HCT116 (cell line): ENCODE measurements around the gene ALDH3B1. TPM values are rescaled to one million over a fixed set of nuclear protein-coding genes. Genes with fewer than 3 reads are reported as not detected.

Source experiments
- ATAC-seq: fragments of 200-7000 bp; cut with Tn5 transposase; 2 replicates; pipeline ENCODE4 v1.9.1; 2020; ENCODE audit warnings: mild to moderate bottlenecking, moderate library complexity
- BruUV-seq: library from RNA; stranded (reverse); fragments of 400-500 nt; replicated peaks from 2 replicates; lab custom pipeline; 2021; lab: Mats Ljungman, UMichigan
- CTCF ChIA-PET: fragments of 300-600 bp; sonication (Branson Sonifier 250); formaldehyde crosslinking; loops from one replicate; lab custom pipeline; 2021; ENCODE audit warnings: antibody characterized with exemption; lab: Charles Lee
- POLR2A ChIA-PET: fragments of 300-600, 350-600 bp; sonication (Branson Sonifier 250); formaldehyde crosslinking; loops from one replicate; lab custom pipeline; 2021; ENCODE audit warnings: antibody characterized with exemption; lab: Charles Lee
- RAD21 ChIA-PET, 2 experiments: fragments of 300-600 bp; sonication (Branson Sonifier 250); formaldehyde crosslinking; loops; one replicate each; lab custom pipeline; 2023; ENCODE audit warnings: low total read pairs in 2 of 2; ENCODE audit not compliant: uncharacterized antibody in 2 of 2, unreplicated experiment in 2 of 2, low non-redundant PET in 1 of 2; lab: Charles Lee
- DNase-seq: peaks from one replicate; pipeline ENCODE4 v3.0.0-alpha.2; 2010; ENCODE audit warnings: low read depth, low spot score
- H2AFZ ChIP-seq: fragments of 200-600 bp; shearing (Covaris generic), sonication (generic); 2 replicates; pipeline ENCODE4 v1.6.1; 2017; ENCODE audit warnings: low read depth, mixed run types, mixed read lengths, antibody characterized with exemption, low read length; ENCODE audit not compliant: poor library complexity, severe bottlenecking
- H3K27ac ChIP-seq: 2 replicates; pipeline ENCODE4 v1.5.1; 2012; ENCODE audit warnings: low read depth, low read length
- H3K27me3 ChIP-seq: fragments of 200-600 bp; sonication (generic); 2 replicates; pipeline ENCODE4 v1.6.1; 2016; ENCODE audit warnings: mixed run types, low read length, mixed read lengths; ENCODE audit not compliant: insufficient read depth
- H3K36me3 ChIP-seq, 2 experiments: fragments of 200-500 bp in 1 of 2; fragments of 200-600 bp in 1 of 2; sonication (Bioruptor generic) in 1 of 2; sonication (generic) in 1 of 2; 2 replicates each; pipeline versions ENCODE4 v1.5.1 to v1.6.1; 2014 to 2016; ENCODE audit warnings: low read length in 2 of 2, inconsistent platforms in 1 of 2, mixed read lengths in 1 of 2, mixed run types in 1 of 2; ENCODE audit not compliant: insufficient read depth in 2 of 2, control insufficient read depth in 1 of 2
- H3K4me1 ChIP-seq, 2 experiments: fragments of 200-600 bp in 1 of 2; sonication (generic) in 1 of 2; 2 replicates each; pipeline versions ENCODE4 v1.5.1 to v1.6.1; 2012 to 2017; ENCODE audit warnings: low read length in 2 of 2, inconsistent platforms in 1 of 2, mild to moderate bottlenecking in 1 of 2, mixed read lengths in 1 of 2, mixed run types in 1 of 2, moderate library complexity in 1 of 2; ENCODE audit not compliant: insufficient read depth in 2 of 2, control insufficient read depth in 1 of 2
- H3K4me2 ChIP-seq: fragments of 200-600 bp; sonication (generic); 2 replicates; pipeline ENCODE4 v1.6.1; 2017; ENCODE audit warnings: mixed run types, low read length, mixed read lengths
- H3K4me3 ChIP-seq, 2 experiments: fragments of 200-600 bp in 1 of 2; sonication (generic) in 1 of 2; replicated peaks in 1 of 2; 2 replicates each; pipeline ENCODE4 v1.5.1; 2011 to 2016; ENCODE audit warnings: low read length in 2 of 2, control low read depth in 1 of 2, low read depth in 1 of 2, mild to moderate bottlenecking in 1 of 2, mixed read lengths in 1 of 2, mixed run types in 1 of 2
- H3K79me2 ChIP-seq: fragments of 200-600 bp; sonication (generic); 2 replicates; pipeline ENCODE4 v1.6.1; 2017; ENCODE audit warnings: mild to moderate bottlenecking, mixed run types, low read length, moderate library complexity, mixed read lengths; ENCODE audit not compliant: insufficient read depth
- H3K9ac ChIP-seq: fragments of 200-600 bp; sonication (generic); 2 replicates; pipeline ENCODE4 v1.6.1; 2016; ENCODE audit warnings: low read length, mixed read lengths
- H3K9me2 ChIP-seq: fragments of 200-600 bp; sonication (generic), shearing (Covaris generic); 2 replicates; pipeline ENCODE4 v1.6.1; 2017; ENCODE audit warnings: mixed run types, mild to moderate bottlenecking, moderate library complexity; ENCODE audit not compliant: insufficient read depth
- H3K9me3 ChIP-seq, 2 experiments: fragments of 200-500 bp in 1 of 2; fragments of 200-600 bp in 1 of 2; sonication (Bioruptor generic) in 1 of 2; sonication (generic) in 1 of 2; 2 replicates each; pipeline ENCODE4 v1.6.1; 2014 to 2017; ENCODE audit warnings: low read length in 2 of 2, mixed read lengths in 2 of 2, inconsistent platforms in 1 of 2, low read depth in 1 of 2, mild to moderate bottlenecking in 1 of 2, mixed run types in 1 of 2, moderate library complexity in 1 of 2; ENCODE audit not compliant: control insufficient read depth in 1 of 2, insufficient read depth in 1 of 2
- H4K20me1 ChIP-seq: fragments of 200-600 bp; sonication (generic), shearing (Covaris generic); 2 replicates; pipeline ENCODE4 v1.6.1; 2017; ENCODE audit warnings: mixed run types, mild to moderate bottlenecking, moderate library complexity; ENCODE audit not compliant: insufficient read depth
- CBX3 ChIP-seq: IDR thresholded peaks from 2 replicates; pipeline ENCODE4 v1.6.1; 2012; ENCODE audit warnings: low read depth
- CEBPB ChIP-seq: IDR thresholded peaks from 2 replicates; pipeline ENCODE4 v1.6.1; 2012; ENCODE audit warnings: low read depth
- CTCF ChIP-seq, 3 experiments: fragments of 200-600 bp in 1 of 3; sonication (generic) in 1 of 3; IDR thresholded peaks in 2 of 3; conservative IDR thresholded peaks in 1 of 3; 2 replicates each; pipeline ENCODE4 v1.5.1; 2012 to 2017; ENCODE audit warnings: low read depth in 2 of 3, low read length in 2 of 3, antibody characterized with exemption in 1 of 3, borderline replicate concordance in 1 of 3, control low read depth in 1 of 3, mild to moderate bottlenecking in 1 of 3, mixed read lengths in 1 of 3, mixed run types in 1 of 3, moderate library complexity in 1 of 3; ENCODE audit not compliant: insufficient read depth in 1 of 3
- EGR1 ChIP-seq: IDR thresholded peaks from 2 replicates; pipeline ENCODE4 v1.6.1; 2012; ENCODE audit warnings: low read depth
- ELF1 ChIP-seq: IDR thresholded peaks from 2 replicates; pipeline ENCODE4 v1.6.1; 2012; ENCODE audit warnings: low read depth, borderline replicate concordance
- EZH2 ChIP-seq: fragments of 200-600 bp; sonication (generic); IDR thresholded peaks from 2 replicates; pipeline ENCODE4 v1.6.1; 2017; ENCODE audit warnings: antibody characterized with exemption, mixed run types
- MAX ChIP-seq: IDR thresholded peaks from 2 replicates; pipeline ENCODE4 v1.6.1; 2012
- REST ChIP-seq: IDR thresholded peaks from 2 replicates; pipeline ENCODE4 v1.6.1; 2012; ENCODE audit warnings: low read depth
- SRF ChIP-seq: IDR thresholded peaks from 2 replicates; pipeline ENCODE4 v1.6.1; 2012; ENCODE audit warnings: low read depth
- YY1 ChIP-seq: IDR thresholded peaks from 2 replicates; pipeline ENCODE4 v1.6.1; 2011; ENCODE audit warnings: low read length, low read depth, moderate library complexity, mild to moderate bottlenecking; ENCODE audit not compliant: insufficient replicate concordance; ENCODE audit errors: extremely low read depth
- ZFX ChIP-seq: fragments of 450-650 bp; IDR thresholded peaks from 2 replicates; pipeline ENCODE4 v1.6.1; 2017
- ZNF274 ChIP-seq: fragments of 200-500 bp; sonication (Bioruptor generic); IDR thresholded peaks from 2 replicates; pipeline ENCODE4 v1.6.1; 2014; ENCODE audit warnings: mild to moderate bottlenecking, low read depth, low read length, inconsistent platforms
- intact Hi-C: fragments of 100-400 bp; cut with micrococcal nuclease; formaldehyde crosslinking; loops from 2 replicates; pipeline ENCODE4 v1.10.0; 2022
- total RNA-seq: library from RNA; stranded (reverse); gene quantifications from one replicate; pipeline ENCODE4 v1.2.1, GENCODE V29; 2021; ENCODE audit not compliant: unreplicated experiment

The ALDH3B1 gene
- total RNA-seq, 1 experiment from 2014 or later, result 25.5 TPM

GRCh38 chr11:68053117-68053516 is 43.0 kb downstream of the ALDH3B1 start:
- no TSS peak for BruUV-seq

More at GRCh38 chr11:68053117-68053516, 43.0 kb downstream of the ALDH3B1 start:
- POLR2A ChIA-PET, result no interaction called here
- no peak for TF ChIP-seq CBX3
- no peak for TF ChIP-seq CTCF (IDR thresholded peaks at IDR 0.05 in 2 of 3, conservative IDR thresholded peaks at IDR 0.05 in 1 of 3; ENCODE audit: borderline replicate concordance in 1 of 3, insufficient read depth in 1 of 3, low read depth in 2 of 3, low read length in 2 of 3)
- no peak for TF ChIP-seq REST
- TF ChIP-seq MAX, result no peak
- no peak for TF ChIP-seq EGR1
- no peak for TF ChIP-seq YY1
- TF ChIP-seq EZH2, result no peak
- no peak for TF ChIP-seq ZFX
- no peak for TF ChIP-seq CEBPB
- no peak for TF ChIP-seq ELF1
- TF ChIP-seq SRF, result no peak
- no peak for TF ChIP-seq ZNF274
- CTCF ChIA-PET, result no interaction called here
- peaks cover 0 to 7% of the 10 kb centered on the region in 2 experiments; a peak in 1 of 4 replicates for H3K36me3 ChIP-seq
- no peaks in the 10 kb centered on the region for H4K20me1 ChIP-seq
- no peak overlapping the region for H3K27ac ChIP-seq
- intact Hi-C loops, result no loop called here
- no peaks in the 10 kb centered on the region for H3K9me2 ChIP-seq
- H3K4me2 ChIP-seq, result no peak overlapping the region
- no peaks in the 10 kb centered on the region for H3K79me2 ChIP-seq
- H3K27me3 ChIP-seq, result no peaks in the 10 kb centered on the region
- no peak overlapping the region for H2AFZ ChIP-seq
- RAD21 ChIA-PET, result interaction anchor here in 1 of 2 experiments (0.7 kb wide), 1 partner anchor 40 kb away, joined by 3 read pairs; no protein-coding TSS in a partner anchor
- no peaks in the 10 kb centered on the region for H3K9me3 ChIP-seq
- no peak for DNase-seq
- no peaks in the 10 kb centered on the region for H3K4me1 ChIP-seq
- no peak for ATAC-seq
- H3K4me3 ChIP-seq, result no peak overlapping the region
- H3K9ac ChIP-seq, result no peak overlapping the region
